HG02938 (cell line): Measurements from ENCODE around the gene PCDH1.

Experiments used
- ATAC-seq: cut with Tn5 transposase; IDR thresholded peaks from one replicate; pipeline ENCODE4 v1.9.1; 2021; ENCODE audit warnings: mild to moderate bottlenecking, moderate library complexity; ENCODE audit not compliant: unreplicated experiment

The PCDH1 gene

DNA sequence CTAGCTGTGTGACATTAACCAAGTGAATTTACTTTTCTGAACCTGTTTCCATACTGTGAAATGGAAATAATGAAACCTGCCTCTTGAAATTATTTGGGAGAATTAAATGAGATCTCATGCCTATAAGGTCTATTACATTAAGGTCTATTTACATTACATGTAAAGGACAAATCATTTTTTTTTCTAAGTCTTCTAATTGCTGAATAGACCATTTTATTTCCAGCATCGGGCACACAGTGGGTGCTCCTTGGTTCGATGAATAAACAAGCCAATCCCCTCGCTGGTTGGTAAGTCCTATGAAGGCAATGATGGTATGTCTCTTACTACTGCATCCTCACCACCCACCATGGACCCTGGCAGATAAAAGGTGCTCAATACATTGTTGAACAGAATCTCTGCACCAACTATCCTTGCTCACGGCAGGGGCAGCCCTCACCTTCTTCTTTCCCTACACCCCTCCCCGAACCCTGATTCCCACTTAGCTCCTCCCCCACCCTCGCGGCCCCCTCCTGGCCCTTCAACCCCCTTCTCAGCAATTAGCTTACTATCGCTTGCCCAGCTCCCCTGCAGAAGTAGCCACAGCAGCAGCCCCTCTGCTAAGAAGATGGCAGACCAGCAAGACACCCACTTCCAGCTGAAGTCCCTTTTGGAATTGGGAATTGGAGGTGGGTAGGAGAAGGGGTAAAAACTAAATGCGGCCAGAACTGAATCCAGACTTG is 3.0 kb downstream of the PCDH1 start:
- ATAC-seq: no peak

DNA sequence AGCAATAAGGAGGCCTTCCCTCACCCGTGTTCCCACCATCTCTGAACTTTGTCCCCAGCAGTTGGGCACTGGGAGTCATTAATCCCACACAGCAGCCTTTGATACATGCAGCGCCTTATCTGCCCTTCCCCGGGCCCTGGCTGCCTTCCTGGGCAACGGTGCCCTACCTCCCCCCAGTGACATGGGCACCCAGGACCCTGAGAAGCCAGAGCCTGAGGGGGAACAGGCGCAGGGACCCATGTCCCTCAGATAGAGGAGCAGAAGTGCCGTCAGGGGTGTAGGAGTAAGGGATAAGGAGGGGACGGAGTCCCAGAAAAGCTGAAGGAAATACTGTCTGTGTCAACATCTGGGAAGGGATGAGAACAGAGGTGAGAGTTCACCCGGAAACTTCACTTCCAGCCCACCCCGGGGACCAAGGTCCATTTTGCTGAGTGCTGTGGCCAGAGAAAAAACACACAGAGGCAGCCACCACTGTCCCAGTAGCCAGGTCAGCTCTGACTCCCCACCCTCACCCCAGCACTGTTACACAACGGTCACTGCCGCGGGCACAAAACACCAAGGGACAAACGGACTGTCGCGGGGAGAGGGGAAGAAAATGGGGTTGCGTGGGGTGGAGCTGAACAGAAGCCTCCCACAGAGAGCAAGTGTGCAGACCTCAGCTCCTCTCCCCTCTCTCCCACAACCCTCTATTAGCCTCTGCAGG is 3.8 kb downstream of the PCDH1 start:
- ATAC-seq: no peak

GRCh38 chr5:141873933-141874261 is 4.3 kb downstream of the PCDH1 start:
- no peak for ATAC-seq

DNA sequence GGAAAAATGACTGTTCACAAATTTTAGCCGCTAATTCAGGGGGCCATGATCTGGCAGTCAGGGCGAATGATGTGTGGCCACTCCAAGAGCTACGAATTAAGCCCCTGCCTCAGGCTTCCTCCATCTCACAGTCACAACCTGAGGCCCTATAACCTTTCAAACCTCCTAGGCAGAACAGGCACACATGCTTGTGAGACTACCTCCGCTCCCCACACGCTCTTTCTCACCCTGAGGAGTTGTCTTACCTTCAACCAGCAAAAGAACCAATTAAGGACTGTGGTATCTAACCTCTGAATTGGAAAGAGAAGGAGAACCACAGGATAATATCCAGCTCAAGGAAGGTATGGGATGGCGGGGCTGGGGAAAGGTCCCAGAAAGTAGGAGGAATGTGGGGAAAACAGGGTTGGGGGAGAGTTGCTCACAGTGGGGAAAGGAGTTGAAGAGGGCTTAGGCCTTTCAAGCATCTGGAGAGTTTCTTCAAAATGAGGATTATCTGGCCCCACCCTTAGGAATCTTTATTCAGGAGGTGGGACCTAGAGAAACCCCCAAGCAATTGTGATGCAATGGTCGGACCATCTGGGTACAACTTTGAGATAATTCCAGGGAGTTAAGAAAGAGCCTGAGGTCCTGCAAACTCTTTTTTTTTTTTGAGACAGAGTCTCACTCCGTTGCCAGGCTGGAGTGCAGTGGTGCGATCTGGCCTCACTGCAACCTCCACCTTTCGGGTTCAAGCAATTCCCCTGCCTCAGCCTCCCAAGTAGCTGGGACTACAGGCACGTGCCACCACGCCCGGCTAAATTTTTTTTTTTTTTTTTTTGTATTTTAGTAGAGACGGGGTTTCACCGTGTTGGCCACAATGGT is 5.5 kb downstream of the PCDH1 start:
- no peak for ATAC-seq

- ATAC-seq: no peak
Observed at GRCh38 chr5:141871870-141872269, 6.3 kb downstream of the PCDH1 start.

GRCh38 chr5:141870871-141871270 is 7.3 kb downstream of the PCDH1 start:
- no peak for ATAC-seq

DNA sequence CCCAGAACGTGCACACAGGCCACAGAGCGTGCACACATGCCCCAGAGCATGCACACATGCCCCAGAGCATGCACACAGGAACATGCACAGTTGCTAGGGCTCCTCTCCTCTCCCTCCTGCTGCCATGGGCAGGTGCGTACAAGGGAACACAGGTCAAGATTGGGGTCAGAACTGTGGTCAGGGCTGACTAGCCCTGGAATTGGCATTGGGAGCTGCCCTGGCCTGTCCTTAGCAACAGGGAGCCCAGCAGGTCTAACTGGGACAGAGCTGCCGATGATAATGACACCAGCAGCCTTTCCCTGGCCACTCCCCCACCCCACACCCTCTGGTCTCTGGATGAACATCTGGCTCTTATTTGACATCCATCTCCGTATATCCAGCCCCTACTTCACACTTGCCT is 8.0 kb downstream of the PCDH1 start:
- ATAC-seq: no peak

DNA sequence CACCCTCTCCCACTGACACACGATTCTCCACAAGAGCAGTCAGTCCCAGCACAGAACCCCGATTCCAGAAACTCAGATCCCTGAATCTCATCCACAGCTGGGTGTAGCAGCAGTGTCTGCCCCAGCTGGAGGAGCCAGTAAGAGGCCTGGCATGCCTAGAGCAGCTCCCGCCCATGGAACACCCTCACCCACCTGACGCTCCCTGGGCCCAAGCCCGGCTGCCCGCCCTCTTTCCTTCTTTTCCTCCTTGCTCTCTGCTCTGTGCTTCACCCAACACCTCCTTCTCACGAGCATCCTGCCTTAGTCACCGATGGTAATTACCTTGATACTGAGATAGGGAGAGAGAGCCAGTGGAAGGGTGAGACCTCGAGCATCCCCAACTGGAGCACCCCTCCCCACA is 8.7 kb downstream of the PCDH1 start:
- no peak for ATAC-seq

DNA sequence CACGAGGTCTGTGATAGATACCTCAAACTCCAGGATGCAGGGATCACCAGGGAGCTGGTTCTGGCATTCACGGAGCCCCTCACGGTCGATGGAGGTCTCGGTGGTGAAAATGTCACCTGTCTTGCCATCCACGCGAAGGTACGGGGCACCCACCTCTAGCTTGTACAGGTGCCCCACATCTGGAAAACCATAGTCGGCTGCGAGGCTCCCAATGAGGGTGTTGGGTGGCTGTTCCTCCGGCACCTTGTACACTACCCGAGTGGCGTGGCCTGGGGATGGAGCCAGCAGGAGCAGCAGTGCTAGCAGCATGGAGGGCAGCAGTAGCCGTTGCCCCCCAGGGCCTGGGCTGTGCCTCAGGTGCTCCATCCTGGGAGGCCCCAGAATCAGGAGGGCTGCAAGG is 9.2 kb downstream of the PCDH1 start:
- no peak for ATAC-seq

DNA sequence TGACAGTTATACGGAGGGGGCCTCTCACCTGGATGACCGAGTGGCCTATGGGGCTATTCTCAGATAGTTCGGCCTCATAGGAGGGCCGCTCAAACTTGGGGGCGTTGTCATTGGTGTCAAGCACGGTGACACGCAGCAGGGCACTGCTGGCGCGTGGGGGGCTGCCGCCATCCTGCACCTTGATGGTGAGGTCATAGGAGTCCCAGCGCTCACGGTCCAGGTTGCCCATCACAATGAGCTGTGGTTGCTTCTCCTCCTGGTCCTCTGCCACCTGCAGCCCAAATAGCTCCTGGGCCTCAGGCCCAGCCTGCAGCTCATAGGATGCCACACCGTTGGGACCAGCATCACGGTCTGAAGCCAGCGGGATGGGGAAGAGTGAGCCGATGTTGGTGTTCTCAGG is 9.7 kb downstream of the PCDH1 start:
- ATAC-seq: no peak

DNA sequence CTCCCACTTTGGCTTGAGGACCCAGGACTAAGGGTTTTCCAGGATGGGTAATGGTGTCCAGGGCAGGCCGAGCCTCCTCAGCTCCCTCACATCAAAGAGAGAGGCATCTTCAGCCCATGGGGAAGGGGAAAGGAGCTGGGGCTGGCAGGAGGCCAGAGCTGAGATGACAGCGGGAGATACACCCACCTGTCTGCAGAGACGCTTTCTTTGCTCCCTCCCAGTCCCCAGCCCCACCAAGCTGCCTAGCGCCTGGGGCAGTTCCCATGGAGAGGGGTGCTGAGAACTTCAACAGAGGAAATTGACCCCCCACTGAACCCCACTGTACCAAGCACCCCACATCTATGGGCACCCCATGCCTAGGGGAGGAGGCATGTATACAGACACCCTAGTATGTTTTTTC is 10.6 kb downstream of the PCDH1 start:
- no peak for ATAC-seq

- no peak for ATAC-seq
Observed at GRCh38 chr5:141867139-141867538, 11.1 kb downstream of the PCDH1 start.

DNA sequence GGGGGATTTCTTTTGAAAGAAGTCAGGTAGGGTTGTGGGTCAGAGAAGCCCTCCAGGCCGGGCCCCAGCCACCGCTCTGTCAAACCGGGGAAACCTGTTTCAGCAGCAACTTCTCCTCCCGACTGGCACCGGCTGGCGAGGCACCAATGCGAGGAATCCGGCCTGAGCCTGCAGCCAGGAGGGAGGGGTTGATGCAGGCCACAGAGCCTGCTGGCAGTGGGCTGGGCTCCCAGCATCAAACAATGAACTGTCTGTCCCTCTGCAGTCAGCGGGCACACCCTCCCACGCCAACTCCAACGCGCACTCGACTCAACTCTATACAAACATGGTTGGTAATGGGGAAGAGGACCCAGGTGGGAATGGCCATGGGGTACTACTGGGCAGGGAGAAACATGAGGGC is 12.1 kb downstream of the PCDH1 start:
- no peak for ATAC-seq

DNA sequence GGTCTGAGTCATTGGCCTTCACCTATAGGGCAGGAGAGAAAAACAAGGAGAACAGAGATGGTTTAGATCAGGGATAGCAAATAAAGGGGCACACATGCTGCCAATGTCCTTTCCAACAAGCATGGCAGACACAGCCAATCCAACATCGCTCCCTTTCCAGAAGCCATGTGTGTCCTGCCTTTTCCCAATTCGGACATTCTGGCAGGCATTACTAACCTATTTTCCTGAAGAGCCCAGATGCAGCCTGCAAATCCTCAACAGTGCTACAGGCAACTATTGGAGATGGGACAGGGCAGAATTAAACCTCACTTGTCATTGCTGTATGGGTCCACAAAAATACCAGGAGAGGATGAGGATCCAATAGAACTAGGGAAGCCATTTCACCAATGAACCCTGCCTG is 12.8 kb downstream of the PCDH1 start:
- ATAC-seq: no peak

GRCh38 chr5:141864371-141865370 is 13.5 kb downstream of the PCDH1 start:
- no peak for ATAC-seq

- ATAC-seq: no peak
Observed at GRCh38 chr5:141863569-141864178, 14.5 kb downstream of the PCDH1 start.

- no peak for ATAC-seq
Observed at GRCh38 chr5:141862936-141863543, 15.2 kb downstream of the PCDH1 start.

DNA sequence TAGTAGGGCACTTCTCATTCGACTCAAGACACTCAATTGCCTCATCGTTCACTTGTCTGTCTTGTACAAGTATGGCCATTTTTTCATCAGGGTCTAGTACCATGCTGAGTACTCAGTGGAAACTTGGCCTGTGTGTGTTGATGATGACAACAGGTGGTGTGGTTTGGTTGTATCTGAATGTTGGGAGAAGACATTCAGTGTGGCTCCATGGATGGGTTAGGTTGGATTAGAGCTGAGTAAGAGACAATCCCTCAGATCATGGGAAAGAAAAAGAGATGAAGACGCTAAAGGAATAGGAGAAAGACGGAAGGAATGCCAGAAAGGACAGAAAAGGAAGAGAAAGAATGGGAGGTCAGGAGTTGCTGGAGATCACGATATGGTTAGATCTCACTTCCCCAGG is 17.0 kb downstream of the PCDH1 start:
- ATAC-seq: no peak

DNA sequence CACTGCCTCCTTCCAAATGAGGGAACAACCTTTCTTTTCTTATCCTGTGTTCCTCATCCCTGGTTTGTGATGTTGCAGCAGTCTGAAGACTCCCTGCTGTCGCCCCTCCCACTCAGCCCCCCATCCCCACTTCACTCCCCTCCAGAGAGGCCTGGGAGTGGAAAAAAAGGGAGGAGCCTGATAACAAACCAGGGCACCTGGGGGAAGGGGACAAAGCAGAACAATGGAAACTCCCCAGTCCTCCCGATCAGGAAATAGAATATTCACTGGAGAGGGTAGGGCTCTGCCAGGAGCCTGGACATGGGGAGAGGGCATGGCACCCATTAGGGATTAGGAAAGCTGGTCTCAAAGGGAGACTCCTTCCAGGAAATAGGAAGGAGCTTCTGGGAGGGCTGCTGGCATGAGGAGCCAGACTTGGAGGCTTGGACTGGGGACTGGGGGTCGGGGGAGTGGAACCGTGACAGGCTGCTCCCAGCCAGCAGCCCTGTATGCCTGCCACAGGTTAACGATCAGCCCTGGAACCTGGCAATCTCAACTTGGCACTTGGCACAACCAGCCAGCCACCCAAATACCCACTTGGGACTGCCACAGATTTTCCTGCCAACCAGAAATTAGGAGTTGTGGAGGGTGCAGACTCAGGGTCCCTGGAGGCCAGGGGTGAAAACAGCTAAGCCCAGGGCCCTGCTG is 20.0 kb downstream of the PCDH1 start:
- no peak for ATAC-seq
